GM21367 (cell line): Measurements from ENCODE around the gene PRR35.

Experiments used
- ATAC-seq: cut with Tn5 transposase; IDR thresholded peaks from one replicate; pipeline ENCODE4 v1.9.1; 2021; ENCODE audit not compliant: unreplicated experiment

Gene PRR35

GRCh38 chr16:560204-560700 lies at the start of gene PRR35:
TSS of gene PRR35 (plus strand) at chr16:560394. CDS start at chr16:563295, 2,901 bp downstream.
- no peak for ATAC-seq

DNA sequence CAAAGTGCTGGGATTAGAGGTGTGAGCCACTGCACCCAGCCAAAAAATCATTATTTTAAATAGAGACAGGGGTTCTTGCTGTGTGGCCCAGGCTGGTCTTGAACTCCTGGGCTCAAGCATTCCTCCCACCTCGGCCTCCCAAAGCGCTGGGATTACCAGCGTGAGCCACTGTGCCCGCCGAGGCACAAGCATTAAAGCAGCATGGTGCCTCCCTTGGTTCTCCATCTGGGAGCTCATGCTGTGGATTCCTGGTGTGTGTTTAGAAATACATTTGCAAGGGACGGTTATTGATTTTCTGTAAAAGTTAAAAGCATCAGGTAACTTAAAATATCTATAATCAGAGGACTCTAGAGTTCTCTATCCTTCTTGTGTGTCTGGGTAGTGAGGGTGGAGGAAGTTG lies 47.4 kb upstream of the PRR35 start:
- ATAC-seq: no peak

GRCh38 chr16:513950-514349 lies 46.2 kb upstream of the PRR35 start:
- ATAC-seq: no peak

DNA sequence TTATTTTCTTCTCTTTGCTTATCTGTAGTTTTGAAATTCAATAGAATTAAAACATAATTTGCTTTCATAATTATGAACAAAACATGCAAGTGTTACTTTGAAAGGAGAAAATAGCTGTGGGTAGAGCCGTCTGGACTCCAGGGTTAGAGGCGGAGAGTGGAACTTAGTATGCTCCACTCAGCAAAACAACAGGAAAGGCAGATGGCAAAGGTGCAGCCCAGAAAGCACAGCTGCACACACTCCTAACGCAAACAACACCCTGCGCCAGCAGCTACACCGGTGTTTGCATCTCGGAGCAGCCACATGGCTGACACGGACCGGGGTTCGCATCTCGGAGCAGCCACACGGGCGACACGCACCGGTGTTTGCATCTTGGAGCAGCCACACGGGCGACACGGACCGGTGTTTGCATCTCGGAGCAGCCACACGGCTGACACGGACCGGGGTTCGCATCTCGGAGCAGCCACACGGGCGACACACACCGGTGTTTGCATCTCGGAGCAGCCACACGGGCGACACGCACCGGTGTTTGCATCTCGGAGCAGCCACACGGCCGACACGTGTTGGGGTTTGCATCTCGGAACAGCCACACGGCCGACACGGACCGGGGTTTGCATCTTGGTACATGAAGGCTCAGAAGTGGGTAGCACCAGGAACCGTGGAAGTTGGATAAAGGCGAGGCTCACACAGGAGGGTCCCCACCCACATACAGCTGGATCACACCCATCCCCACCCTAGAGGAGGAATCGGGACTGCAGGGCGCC lies 44.8 kb upstream of the PRR35 start:
- no peak for ATAC-seq

GRCh38 chr16:515939-516226 lies 44.3 kb upstream of the PRR35 start:
- no peak for ATAC-seq

- ATAC-seq: no peak
These were observed 43.9 kb upstream of the PRR35 start for GRCh38 chr16:516301-516700.

- ATAC-seq: no peak
These were observed 41.3 kb upstream of the PRR35 start for GRCh38 chr16:518858-519257.

DNA sequence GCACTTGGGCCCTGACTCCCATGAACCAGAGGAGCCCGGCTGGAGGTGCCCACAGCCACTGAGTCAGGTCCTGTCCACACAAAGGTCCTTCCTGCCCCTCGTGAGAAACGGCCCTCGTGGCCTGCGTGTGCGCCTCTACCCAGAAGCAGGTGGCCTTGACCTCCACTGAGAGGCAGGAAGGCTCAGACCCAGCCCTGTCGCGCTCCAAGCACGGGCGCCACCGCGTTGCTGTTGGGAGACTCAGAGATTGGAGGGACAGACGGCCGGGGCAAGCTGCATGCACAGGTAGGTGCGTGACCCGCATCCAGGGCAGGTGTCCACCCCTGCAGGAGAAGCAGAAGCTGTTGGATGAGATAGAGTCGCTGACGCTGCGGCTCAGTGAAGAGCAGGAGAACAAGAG lies 40.8 kb upstream of the PRR35 start:
- ATAC-seq: no peak

DNA sequence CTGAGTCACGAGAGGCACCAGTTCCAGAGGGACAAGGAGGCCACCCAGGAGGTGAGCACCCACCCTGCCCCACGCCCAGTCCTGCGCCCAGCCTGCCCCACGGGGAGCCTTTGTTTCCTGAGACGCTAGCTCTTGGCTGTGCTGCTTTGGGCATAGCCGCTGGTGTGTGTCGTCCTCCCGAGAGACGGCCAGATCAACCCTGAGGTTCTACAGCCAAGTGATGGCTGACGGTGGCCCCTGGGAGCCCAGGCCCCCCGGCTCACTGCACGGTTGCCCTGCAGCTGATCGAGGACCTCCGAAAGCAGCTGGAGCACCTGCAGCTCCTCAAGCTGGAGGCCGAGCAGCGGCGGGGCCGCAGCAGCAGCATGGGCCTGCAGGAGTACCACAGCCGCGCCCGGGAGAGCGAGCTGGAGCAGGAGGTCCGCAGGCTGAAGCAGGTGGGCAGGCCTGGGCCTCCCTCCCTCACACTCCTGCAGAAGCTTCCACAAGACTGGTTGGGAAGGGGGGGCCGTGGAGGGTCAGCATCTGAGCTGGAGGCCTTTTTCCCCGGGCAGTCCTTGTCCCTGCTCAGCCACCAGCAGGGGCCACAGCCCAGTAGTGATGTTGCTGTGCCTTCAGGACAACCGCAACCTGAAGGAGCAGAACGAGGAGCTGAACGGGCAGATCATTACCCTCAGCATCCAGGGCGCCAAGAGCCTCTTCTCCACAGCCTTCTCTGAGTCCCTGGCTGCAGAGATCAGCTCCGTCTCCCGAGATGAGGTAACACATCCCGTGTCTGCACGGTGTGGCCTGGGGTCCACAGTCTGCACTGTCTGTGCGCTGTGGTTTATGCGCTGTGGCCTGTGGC lies 40.1 kb upstream of the PRR35 start:
- no peak for ATAC-seq

DNA sequence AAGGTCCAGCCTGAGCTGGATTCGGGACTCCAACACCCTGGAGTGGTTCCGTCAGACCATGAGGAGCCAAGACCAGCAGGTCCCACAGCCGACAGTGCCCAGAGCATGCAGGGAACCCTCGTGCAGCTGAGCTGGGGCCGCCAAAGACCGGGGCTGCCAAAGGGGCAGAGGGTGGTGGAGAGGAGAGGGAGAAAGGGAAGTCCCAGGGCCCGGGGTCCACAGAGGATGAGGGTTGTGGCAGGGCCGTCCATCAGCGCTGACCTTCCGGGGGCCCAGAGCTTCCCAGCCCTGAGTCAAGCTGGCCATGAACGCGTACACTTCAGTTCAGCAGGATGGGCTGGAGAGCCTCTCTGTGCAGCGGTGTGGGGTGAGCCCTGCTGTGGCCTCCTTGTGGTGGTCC lies 39.3 kb upstream of the PRR35 start:
- ATAC-seq: no peak

DNA sequence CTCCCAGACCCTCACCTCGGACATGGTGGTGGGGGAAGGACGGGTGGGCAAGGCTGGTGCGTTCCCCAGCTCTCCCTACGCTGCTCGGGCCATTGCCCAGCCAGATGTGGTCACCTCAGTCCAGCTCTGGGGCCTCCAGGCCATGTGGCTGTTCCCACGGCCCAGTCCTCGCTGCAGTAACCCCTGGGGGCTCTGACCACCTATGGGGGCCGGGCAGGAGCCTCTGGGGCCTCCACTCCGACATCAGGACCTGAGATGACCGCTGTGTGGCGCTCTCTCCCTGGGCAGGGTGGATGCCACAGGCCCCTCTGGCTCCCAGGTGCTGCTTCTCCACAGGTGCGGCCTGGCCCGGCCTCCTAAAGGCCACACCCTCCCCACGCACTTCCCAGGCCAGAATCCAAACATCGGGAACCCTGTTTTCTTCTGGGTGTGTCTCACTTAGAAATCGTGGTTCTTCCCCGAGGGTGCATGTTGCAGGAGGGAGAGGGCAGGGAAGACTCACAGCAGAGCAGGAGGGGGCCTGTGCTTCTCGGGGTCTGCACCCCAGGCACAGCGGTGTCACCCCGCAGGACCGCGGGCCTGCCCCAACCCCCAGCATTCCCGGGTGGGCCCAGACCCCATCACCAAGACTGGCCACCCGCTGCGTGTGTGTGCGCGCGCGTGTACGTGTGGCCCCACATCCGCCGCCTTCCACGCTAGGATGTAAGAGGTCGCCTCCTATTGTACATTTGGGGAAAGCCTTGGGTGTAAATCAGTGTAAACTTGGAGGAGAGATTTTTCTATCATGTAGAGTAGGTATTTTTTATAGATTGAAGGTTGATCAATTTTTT lies 38.6 kb upstream of the PRR35 start:
- ATAC-seq: no peak

DNA sequence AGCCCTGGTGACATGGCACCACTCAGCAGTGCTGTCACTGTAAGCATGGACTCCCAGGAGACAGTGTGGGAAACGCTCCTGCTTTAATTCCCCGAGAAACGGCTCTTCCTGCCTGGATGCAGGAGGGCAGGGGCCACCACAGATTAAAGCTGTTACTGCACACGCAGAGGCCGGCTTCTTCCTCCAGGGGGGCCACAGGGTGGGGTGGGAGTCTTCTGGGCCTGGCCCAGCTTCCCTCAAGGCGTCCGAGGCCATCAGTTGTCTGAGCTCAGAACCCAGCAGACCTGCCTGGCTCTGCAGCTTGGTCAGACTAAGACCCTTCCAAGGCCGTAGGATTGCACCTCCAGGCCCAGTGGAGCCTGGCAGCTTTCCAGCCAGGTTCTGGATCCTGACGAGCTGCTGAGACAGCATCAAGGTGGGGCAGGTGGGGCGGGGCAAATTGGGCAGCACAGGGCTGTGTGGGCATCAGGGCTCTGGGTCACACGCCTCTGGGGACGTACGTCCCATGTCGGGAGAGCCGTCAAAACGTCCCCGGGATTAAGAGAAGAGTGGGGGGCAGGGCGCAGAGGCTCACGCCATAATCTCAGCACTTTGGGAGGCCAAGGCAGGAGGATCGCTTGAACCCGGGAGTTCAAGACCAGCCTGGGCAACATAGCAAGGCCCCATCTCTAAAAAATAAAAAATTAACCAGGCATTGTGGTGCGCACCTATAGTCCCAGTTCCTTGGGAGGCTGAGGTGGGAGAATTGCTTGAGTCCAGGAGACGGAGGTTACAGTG lies 37.7 kb upstream of the PRR35 start:
- no peak for ATAC-seq

- ATAC-seq: no peak
These were observed 37.0 kb upstream of the PRR35 start for GRCh38 chr16:523097-523741.

- no peak for ATAC-seq
These were observed 35.7 kb upstream of the PRR35 start for GRCh38 chr16:524274-525040.

DNA sequence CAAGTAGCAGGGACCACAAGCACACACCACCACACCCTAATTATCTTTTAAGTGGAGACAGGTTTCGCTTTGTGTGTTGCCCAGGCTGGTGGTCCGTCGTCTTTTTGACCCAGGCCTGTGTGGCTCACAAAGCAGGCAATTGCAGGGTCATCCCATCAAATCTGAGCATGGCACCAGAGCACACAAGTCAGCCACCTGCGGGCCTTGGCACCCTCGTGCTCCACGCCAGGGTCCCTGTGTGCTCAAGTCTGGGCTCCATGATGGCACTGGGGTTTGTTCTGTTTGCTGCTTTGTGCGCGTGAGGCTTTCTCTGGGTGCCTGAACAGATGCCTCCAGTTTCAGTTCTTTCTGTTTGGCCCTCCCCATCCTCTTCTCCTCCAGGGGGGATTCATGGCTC lies 35.1 kb upstream of the PRR35 start:
- no peak for ATAC-seq

- no peak for ATAC-seq
These were observed 34.5 kb upstream of the PRR35 start for GRCh38 chr16:525520-526180.

- no peak for ATAC-seq
These were observed 33.8 kb upstream of the PRR35 start for GRCh38 chr16:526181-527014.
